K562 (cell line): Measurements from ENCODE around the gene ORC5. TPM values are rescaled to one million over a fixed set of nuclear protein-coding genes. Genes with fewer than 3 reads are reported as not detected.

ENCODE experiments used
- ATAC-seq: fragments of 200-7000 bp; cut with Tn5 transposase; 3 replicates; pipeline ENCODE4 v1.9.1; 2020; ENCODE audit warnings: moderate library complexity
- BruUV-seq: library from RNA; stranded (reverse); fragments of 400-500 nt; replicated peaks from 2 replicates; lab custom pipeline; 2021; lab: Mats Ljungman, UMichigan
- CTCF ChIA-PET: fragments of 300-600 bp; formaldehyde crosslinking; extraction: SDS; loops from one replicate; lab custom pipeline; 2021; ENCODE audit warnings: low intra/inter-chr PET ratio; lab: Yijun Ruan, JAX
- POLR2A ChIA-PET: fragments of 300-600, 350-650 bp; sonication (Branson Sonifier 250); formaldehyde crosslinking; extraction: SDS; loops from one replicate; lab custom pipeline; 2021; ENCODE audit warnings: antibody characterized with exemption, inconsistent platforms; lab: Yijun Ruan, JAX
- DNase-seq, 4 experiments: peaks; one replicate each; pipeline versions ENCODE4 v3.0.0 to v3.0.0-alpha.2; 2011 to 2018; ENCODE audit warnings: low spot score in 3 of 4, mixed read lengths in 3 of 4; ENCODE audit errors: extremely low read depth in 1 of 4
- FAIRE-seq: peaks from 2 replicates; lab custom pipeline; 2011; peaks lifted over from hg19 to GRCh38; lab: Jason Lieb, UNC
- H2AFZ ChIP-seq: 2 replicates; pipeline ENCODE4 v1.6.0; 2011; ENCODE audit warnings: low read depth, low read length, control low read depth, inconsistent platforms
- H3K27ac ChIP-seq: fragments of 200-600 bp; 3 replicates; pipeline ENCODE4 v1.8.0; 2011; ENCODE audit warnings: low read depth, mild to moderate bottlenecking, control low read depth, inconsistent platforms, low read length, moderate library complexity, mixed read lengths; ENCODE audit errors: extremely low read depth
- H3K27me3 ChIP-seq, 2 experiments: fragments of 300-600 bp in 1 of 2; 2 replicates in 1 of 2; 3 replicates in 1 of 2; pipeline versions ENCODE4 v1.6.0 to v1.8.0; 2011; ENCODE audit warnings: inconsistent platforms in 2 of 2, low read length in 2 of 2, mild to moderate bottlenecking in 1 of 2, mixed read lengths in 1 of 2, moderate library complexity in 1 of 2; ENCODE audit not compliant: control insufficient read depth in 2 of 2, insufficient read depth in 2 of 2
- H3K36me3 ChIP-seq: fragments of 300-600 bp; 3 replicates; pipeline ENCODE4 v1.8.0; 2011; ENCODE audit warnings: mild to moderate bottlenecking, low read length, inconsistent platforms; ENCODE audit not compliant: control insufficient read depth, insufficient read depth
- H3K4me1 ChIP-seq, 2 experiments: fragments of 200-600 bp in 1 of 2; replicated peaks in 1 of 2; 2 replicates in 1 of 2; 3 replicates in 1 of 2; pipeline versions ENCODE4 v1.5.1 to v1.8.0; 2011; ENCODE audit warnings: inconsistent platforms in 2 of 2, low read length in 2 of 2, mild to moderate bottlenecking in 1 of 2, mixed read lengths in 1 of 2, moderate library complexity in 1 of 2; ENCODE audit not compliant: control insufficient read depth in 2 of 2, insufficient read depth in 2 of 2
- H3K4me2 ChIP-seq: 2 replicates; pipeline ENCODE4 v1.6.1; 2011; ENCODE audit warnings: low read length, control low read depth, inconsistent platforms, mixed read lengths; ENCODE audit not compliant: insufficient read depth
- H3K4me3 ChIP-seq: fragments of 200-600 bp; sonication (generic), shearing (Covaris generic); 2 replicates; pipeline ENCODE4 v1.5.1; 2016; ENCODE audit warnings: control low read depth, inconsistent platforms
- H3K79me2 ChIP-seq: fragments of 200-600 bp; 3 replicates; pipeline ENCODE4 v1.8.0; 2011; ENCODE audit warnings: low read length, inconsistent platforms; ENCODE audit not compliant: control insufficient read depth, insufficient read depth
- H3K9ac ChIP-seq, 2 experiments: 2 replicates each; pipeline versions ENCODE4 v1.6.0 to v1.6.1; 2011; ENCODE audit warnings: low read depth in 2 of 2, low read length in 2 of 2, control low read depth in 1 of 2, inconsistent platforms in 1 of 2, mild to moderate bottlenecking in 1 of 2, mixed read lengths in 1 of 2; ENCODE audit not compliant: insufficient read depth in 1 of 2
- H3K9me1 ChIP-seq: one replicate; pipeline ENCODE4 v1.6.0; 2011; ENCODE audit warnings: inconsistent platforms, mild to moderate bottlenecking, low read length, moderate library complexity; ENCODE audit not compliant: control insufficient read depth, insufficient read depth
- H3K9me3 ChIP-seq: replicated peaks from 2 replicates; pipeline ENCODE4 v1.5.1; 2011; ENCODE audit warnings: low read depth, low read length, inconsistent platforms; ENCODE audit not compliant: control insufficient read depth, insufficient read depth
- H4K20me1 ChIP-seq: replicated peaks from 2 replicates; pipeline ENCODE4 v1.6.1; 2011; ENCODE audit warnings: low read length, inconsistent platforms, mixed read lengths; ENCODE audit not compliant: control insufficient read depth, insufficient read depth
- ESRRB ChIP-seq: fragments of 250-450 bp; sonication (Bioruptor Pico); IDR thresholded peaks from 2 replicates; pipeline ENCODE4 v1.5.0; 2020; ENCODE audit warnings: mild to moderate bottlenecking, moderate library complexity, borderline replicate concordance
- GATAD2A ChIP-seq: fragments of 450-650 bp; IDR thresholded peaks from 2 replicates; pipeline ENCODE4 v1.6.1; 2017
- NR4A1 ChIP-seq, 2 experiments: fragments of 250-450 bp in 1 of 2; fragments of 450-650 bp in 1 of 2; sonication (Bioruptor Pico) in 1 of 2; IDR thresholded peaks; 2 replicates each; pipeline versions ENCODE4 v1.4.0 to v1.6.1; 2016 to 2020; ENCODE audit warnings: mild to moderate bottlenecking in 2 of 2, missing compliant biosample characterization in 1 of 2, missing genetic modification characterization in 1 of 2, moderate library complexity in 1 of 2
- SMC3 ChIP-seq: conservative IDR thresholded peaks from 2 replicates; pipeline ENCODE4 v1.6.1; 2011; ENCODE audit warnings: low read depth, low read length, improper control_type of control experiment; ENCODE audit not compliant: insufficient read depth
- SREBF2 ChIP-seq: sonication (generic); formaldehyde crosslinking; IDR thresholded peaks from 2 replicates; pipeline ENCODE4 v1.4.0; 2020; ENCODE audit warnings: mild to moderate bottlenecking, missing genetic modification reagents
- TCF7 ChIP-seq: sonication (generic); IDR thresholded peaks from 2 replicates; pipeline ENCODE4 v1.6.1; 2016; ENCODE audit warnings: antibody characterized with exemption, borderline replicate concordance
- YY1 ChIP-seq, 3 experiments: IDR thresholded peaks; 2 replicates each; pipeline ENCODE4 v1.6.1; 2011; ENCODE audit warnings: low read length in 2 of 3, mild to moderate bottlenecking in 2 of 3, moderate library complexity in 2 of 3, borderline replicate concordance in 1 of 3, control low read depth in 1 of 3, low read depth in 1 of 3; ENCODE audit not compliant: insufficient read depth in 3 of 3, insufficient replicate concordance in 2 of 3, control insufficient read depth in 1 of 3, insufficient read length in 1 of 3; ENCODE audit errors: extremely low read depth in 1 of 3
- WGBS: fragments of 100-300 bp; shearing (Covaris generic); methylation state at CpG from one replicate; pipeline ENCODE4 v1.1.6; 2016; ENCODE audit warnings: low coverage, mixed read lengths; ENCODE audit not compliant: insufficient coverage; ENCODE audit errors: missing lambda C conversion rate; 5-methylcytosine and 5-hydroxymethylcytosine counted together
- in situ Hi-C: fragments of 300-500 bp; cut with MboI; formaldehyde crosslinking; loops from 4 replicates; pipeline ENCODE4 v1.15.0; 2018; ENCODE audit warnings: inconsistent platforms, mixed read lengths
- intact Hi-C: fragments of 100-400 bp; cut with micrococcal nuclease; formaldehyde crosslinking; loops from 2 replicates; pipeline ENCODE4 v1.14.2; 2022
- polyA plus RNA-seq, 8 experiments: library from polyadenylated mRNA; depleted of rRNA in 4 of 8; stranded (reverse) in 5 of 8; unstranded in 3 of 8; fragments of >200 nt; fragmentation: Nextera tagmentation in 2 of 8; fragmentation: Illumina TruSeq in 1 of 8; extraction: Ambion mirVana in 2 of 8; extraction: Trizol in 1 of 8; gene quantifications; 2 replicates each; pipeline versions ENCODE4 v1.2.1 to v1.2.3, GENCODE V29; 2011 to 2014; ENCODE audit warnings: inconsistent platforms in 1 of 8, missing spikeins in 1 of 8
- total RNA-seq, 7 experiments: library from RNA; depleted of rRNA in 6 of 7; stranded (reverse); fragments of >200 nt in 6 of 7; fragmentation: Illumina TruSeq in 2 of 7; extraction: Trizol in 2 of 7; gene quantifications; 2 replicates each; pipeline versions ENCODE4 v1.2.1 to v1.2.3, GENCODE V29; 2011 to 2021; ENCODE audit warnings: low replicate concordance in 1 of 7
- TF ChIP-seq, protein P1 (sequence below): sonication (generic); formaldehyde crosslinking; IDR thresholded peaks from 2 replicates; pipeline ENCODE4 v1.8.0; 2022; ENCODE audit warnings: missing genetic modification reagents, mild to moderate bottlenecking, moderate library complexity, borderline replicate concordance
- TF ChIP-seq, protein P2 (sequence below): fragments of 250-450 bp; sonication (Bioruptor Pico); IDR thresholded peaks from 2 replicates; pipeline ENCODE4 v1.8.0; 2021; ENCODE audit warnings: moderate library complexity, mild to moderate bottlenecking, inconsistent platforms
- TF ChIP-seq, protein P3 (sequence below): fragments of 450-650 bp; formaldehyde crosslinking; IDR thresholded peaks from 2 replicates; pipeline ENCODE4 v1.4.0; 2020; ENCODE audit warnings: mild to moderate bottlenecking, moderate library complexity
- TF ChIP-seq, protein P4 (sequence below): fragments of 450-650 bp; IDR thresholded peaks from 2 replicates; pipeline ENCODE4 v1.6.1; 2018; ENCODE audit warnings: mild to moderate bottlenecking, low read depth; ENCODE audit not compliant: partially characterized antibody

Gene ORC5
- total and polyA plus RNA-seq, 9 of the 15 experiments (the other 6 are each of a cell fraction or from before 2014, with no cell fraction given): 29.8 to 136 (median 54.8) TPM

DNA sequence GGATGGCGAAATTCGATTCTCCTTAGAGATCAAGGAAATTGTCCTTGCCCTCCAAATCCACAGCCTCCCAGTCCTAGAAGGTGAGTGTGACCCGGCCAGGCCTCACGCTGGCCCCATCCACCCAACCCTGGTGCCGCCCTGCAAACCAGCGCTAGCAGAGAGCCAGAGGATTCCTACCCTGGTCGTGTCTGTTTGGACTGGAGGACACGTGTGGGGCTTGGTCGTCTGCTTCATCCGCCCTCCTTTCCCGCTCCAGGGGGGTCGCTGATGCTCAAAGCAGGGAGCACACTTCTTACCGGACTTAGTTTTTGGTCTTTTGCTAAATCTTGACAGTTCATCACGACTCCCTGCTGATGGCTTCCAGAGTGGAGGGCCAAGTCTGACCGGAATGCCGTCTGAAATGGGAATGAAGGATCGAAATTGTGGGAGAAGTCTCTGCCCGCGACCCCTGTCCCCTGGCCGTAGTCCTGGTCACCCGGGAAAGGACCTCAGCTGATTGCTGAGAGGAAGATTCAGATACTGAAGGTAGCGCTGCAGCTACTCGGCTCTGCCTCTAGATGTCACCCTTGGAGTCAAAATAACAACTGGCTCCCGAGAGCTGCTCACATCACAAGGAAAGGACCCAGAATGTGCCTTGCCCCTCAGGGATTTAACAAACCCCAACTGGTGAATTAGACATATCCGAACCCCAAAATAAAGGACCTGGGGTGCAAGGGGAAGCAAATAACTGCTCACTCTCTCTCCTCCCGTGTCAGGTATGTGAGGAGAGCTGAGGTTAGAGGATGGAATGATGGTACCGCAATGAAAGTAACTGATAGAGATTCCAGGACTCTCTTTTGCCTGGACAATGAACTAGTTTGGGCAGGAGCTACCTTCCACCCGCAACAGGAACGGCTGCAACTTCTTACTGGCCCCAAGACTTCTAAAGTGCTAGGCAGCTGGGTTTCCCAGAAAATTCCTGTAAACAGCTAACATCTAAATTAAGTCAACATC lies 23.5 kb upstream of the ORC5 start:
- Histone ChIP-seq H3K4me1 (0 out of 5 replicates have a peak, but pooled peaks cover 0 to 2% of the 10 kb centered on the region in 2 experiments), H3K36me3 (no peaks in the 10 kb centered on the region), H3K9me3 (no peaks in the 10 kb centered on the region), H4K20me1 (no peaks in the 10 kb centered on the region; the same call in 1 of the 2 replicates), H3K27ac (no peak overlapping the region), H3K9me1 (no peaks in the 10 kb centered on the region), H2AFZ (no peak overlapping the region; the same call in 1 of the 2 replicates), H3K4me2 (no peak overlapping the region), H3K9ac (0 out of 4 replicates have a peak overlapping the region, but pooled peaks of 1 of the 2 experiments have one; percentile 21), H3K79me2 (no peaks in the 10 kb centered on the region), H3K4me3 (no peak overlapping the region), H3K27me3 (0 out of 5 replicates have a peak, but pooled peaks cover 0 to 3% of the 10 kb centered on the region in 2 experiments)
- peak; percentile 99 for ATAC-seq
- FAIRE-seq: peak; percentile 97
- in situ Hi-C loops (no loop called here), intact Hi-C loops (loop anchor here (1.0 to 5.0 kb wide), 3 partner anchors 111 to 687 kb away; no protein-coding TSS in a partner anchor)
- CTCF ChIA-PET: interaction anchor here (0.8 to 1.7 kb wide), 4 partner anchors 37 to 688 kb away, joined by 4 to 10 read pairs (median 4); no protein-coding TSS in a partner anchor
- DNase-seq: peak; percentile 52 to 76 (median 67)
- no TSS peak for BruUV-seq
- WGBS: 11% methylated on average over 29 of the region's 29 CpGs
- POLR2A ChIA-PET: interaction anchor here (0.7 to 1.6 kb wide), 3 partner anchors 628 to 1062 kb away, joined by 3 to 5 read pairs (median 3); no protein-coding TSS in a partner anchor
- TF ChIP-seq, protein P1, sequence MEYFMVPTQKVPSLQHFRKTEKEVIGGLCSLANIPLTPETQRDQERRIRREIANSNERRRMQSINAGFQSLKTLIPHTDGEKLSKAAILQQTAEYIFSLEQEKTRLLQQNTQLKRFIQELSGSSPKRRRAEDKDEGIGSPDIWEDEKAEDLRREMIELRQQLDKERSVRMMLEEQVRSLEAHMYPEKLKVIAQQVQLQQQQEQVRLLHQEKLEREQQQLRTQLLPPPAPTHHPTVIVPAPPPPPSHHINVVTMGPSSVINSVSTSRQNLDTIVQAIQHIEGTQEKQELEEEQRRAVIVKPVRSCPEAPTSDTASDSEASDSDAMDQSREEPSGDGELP (CRISPR knock-in tag): peak; percentile 58; the same call in 1 of the 2 replicates
- TF ChIP-seq, protein P2, sequence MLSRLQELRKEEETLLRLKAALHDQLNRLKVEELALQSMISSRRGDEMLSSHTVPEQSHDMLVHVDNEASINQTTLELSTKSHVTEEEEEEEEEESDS (CRISPR knock-in tag): no peak
- TF ChIP-seq GATAD2A (no peak), SREBF2 (CRISPR knock-in tag) (no peak), YY1 (IDR thresholded peaks at IDR 0.05; ENCODE audit: borderline replicate concordance in 1 of 3, control insufficient read depth in 1 of 3, extremely low read depth in 1 of 3, insufficient read depth in 3 of 3, insufficient read length in 1 of 3, insufficient replicate concordance in 2 of 3, low read depth in 1 of 3, low read length in 2 of 3) (no peak), SMC3 (peak; percentile 75), ESRRB (CRISPR knock-in tag) (no peak), TCF7 (no peak), NR4A1 (CRISPR knock-in tag; IDR thresholded peaks at IDR 0.05) (no peak), NR4A1 (tag; IDR thresholded peaks at IDR 0.05) (no peak)
- TF ChIP-seq, protein P3, sequence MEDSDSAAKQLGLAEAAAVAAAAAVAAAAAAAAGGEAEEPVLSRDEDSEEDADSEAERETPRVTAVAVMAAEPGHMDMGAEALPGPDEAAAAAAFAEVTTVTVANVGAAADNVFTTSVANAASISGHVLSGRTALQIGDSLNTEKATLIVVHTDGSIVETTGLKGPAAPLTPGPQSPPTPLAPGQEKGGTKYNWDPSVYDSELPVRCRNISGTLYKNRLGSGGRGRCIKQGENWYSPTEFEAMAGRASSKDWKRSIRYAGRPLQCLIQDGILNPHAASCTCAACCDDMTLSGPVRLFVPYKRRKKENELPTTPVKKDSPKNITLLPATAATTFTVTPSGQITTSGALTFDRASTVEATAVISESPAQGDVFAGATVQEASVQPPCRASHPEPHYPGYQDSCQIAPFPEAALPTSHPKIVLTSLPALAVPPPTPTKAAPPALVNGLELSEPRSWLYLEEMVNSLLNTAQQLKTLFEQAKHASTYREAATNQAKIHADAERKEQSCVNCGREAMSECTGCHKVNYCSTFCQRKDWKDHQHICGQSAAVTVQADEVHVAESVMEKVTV (CRISPR knock-in tag): peak; percentile 45; the same call in 1 of the 2 replicates
- TF ChIP-seq, protein P4, sequence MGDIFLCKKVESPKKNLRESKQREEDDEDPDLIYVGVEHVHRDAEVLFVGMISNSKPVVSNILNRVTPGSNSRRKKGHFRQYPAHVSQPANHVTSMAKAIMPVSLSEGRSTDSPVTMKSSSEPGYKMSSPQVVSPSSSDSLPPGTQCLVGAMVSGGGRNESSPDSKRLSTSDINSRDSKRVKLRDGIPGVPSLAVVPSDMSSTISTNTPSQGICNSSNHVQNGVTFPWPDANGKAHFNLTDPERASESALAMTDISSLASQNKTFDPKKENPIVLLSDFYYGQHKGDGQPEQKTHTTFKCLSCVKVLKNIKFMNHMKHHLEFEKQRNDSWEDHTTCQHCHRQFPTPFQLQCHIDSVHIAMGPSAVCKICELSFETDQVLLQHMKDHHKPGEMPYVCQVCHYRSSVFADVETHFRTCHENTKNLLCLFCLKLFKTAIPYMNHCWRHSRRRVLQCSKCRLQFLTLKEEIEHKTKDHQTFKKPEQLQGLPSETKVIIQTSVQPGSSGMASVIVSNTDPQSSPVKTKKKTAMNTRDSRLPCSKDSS: no peak
